Measurements from ENCODE around the gene PYGB.

DNA sequence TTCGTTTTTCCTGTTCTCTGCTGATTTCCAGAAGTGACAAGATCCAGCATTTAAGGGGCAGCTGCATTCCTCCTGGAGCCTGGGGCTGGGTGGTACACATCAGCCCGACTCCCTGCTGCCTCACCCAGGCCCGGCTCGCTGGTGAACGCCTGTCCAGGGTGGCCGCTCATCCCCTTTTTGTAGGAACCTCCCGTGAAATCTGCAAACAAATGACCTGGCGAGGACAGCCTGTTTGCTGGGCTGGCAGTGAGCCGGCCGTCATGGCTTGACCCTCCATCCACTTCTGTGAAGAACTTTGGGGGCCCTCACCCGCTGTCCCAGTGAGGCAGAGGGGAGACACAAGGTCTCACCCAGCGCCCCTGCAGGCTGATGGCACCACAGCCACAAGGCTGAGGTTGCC, 39.0 kb downstream of the PYGB start:
- TF ChIP-seq, protein P1, sequence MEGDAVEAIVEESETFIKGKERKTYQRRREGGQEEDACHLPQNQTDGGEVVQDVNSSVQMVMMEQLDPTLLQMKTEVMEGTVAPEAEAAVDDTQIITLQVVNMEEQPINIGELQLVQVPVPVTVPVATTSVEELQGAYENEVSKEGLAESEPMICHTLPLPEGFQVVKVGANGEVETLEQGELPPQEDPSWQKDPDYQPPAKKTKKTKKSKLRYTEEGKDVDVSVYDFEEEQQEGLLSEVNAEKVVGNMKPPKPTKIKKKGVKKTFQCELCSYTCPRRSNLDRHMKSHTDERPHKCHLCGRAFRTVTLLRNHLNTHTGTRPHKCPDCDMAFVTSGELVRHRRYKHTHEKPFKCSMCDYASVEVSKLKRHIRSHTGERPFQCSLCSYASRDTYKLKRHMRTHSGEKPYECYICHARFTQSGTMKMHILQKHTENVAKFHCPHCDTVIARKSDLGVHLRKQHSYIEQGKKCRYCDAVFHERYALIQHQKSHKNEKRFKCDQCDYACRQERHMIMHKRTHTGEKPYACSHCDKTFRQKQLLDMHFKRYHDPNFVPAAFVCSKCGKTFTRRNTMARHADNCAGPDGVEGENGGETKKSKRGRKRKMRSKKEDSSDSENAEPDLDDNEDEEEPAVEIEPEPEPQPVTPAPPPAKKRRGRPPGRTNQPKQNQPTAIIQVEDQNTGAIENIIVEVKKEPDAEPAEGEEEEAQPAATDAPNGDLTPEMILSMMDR (IDR thresholded peaks at IDR 0.05), result no peak
- no peak for TF ChIP-seq POLR2A (IDR thresholded peaks at IDR 0.05)
- TF ChIP-seq POLR2AphosphoS5 (IDR thresholded peaks at IDR 0.05), result no peak

All from prostate gland (tissue), 2 donors.